ENCODE measurements around the gene TEKT2.

- no peak for TF ChIP-seq CTCF (IDR thresholded peaks at IDR 0.05; ENCODE audit: insufficient read depth, low read length, poor library complexity, severe bottlenecking)
- no peak for TF ChIP-seq EZH2phosphoT487 (conservative IDR thresholded peaks at IDR 0.05; ENCODE audit: low read length)
Observed at GRCh38 chr1:36126797-36127500, 43.1 kb downstream of the TEKT2 start.

All from SU-DHL-6 (cell line).